T-helper 2 cell treated with Interferon-gamma antibody and Interleukin-4, amounts not matched to agents 100 ng/mL and 5 ng/mL, for 36 hours (primary cell): ENCODE data around the gene STRN. TPM values are rescaled to one million over a fixed set of nuclear protein-coding genes. Genes with fewer than 3 reads are reported as not detected.
"Not testable (repeated sequence)": the region's sequence is repeated elsewhere in the genome, so short reads cannot be mapped to it uniquely, and the experiment has no call there.

Experiments
- intact Hi-C: fragments of 100-400 bp; cut with micrococcal nuclease; formaldehyde crosslinking; loops from one replicate; pipeline ENCODE4 v1.15.1; 2023
- total RNA-seq: library from RNA; stranded (reverse); gene quantifications from 2 replicates; pipeline ENCODE4 v1.2.3, GENCODE V29; 2022

Gene STRN
- total RNA-seq, 1 donor from 2014 or later, result 35.2 TPM

DNA sequence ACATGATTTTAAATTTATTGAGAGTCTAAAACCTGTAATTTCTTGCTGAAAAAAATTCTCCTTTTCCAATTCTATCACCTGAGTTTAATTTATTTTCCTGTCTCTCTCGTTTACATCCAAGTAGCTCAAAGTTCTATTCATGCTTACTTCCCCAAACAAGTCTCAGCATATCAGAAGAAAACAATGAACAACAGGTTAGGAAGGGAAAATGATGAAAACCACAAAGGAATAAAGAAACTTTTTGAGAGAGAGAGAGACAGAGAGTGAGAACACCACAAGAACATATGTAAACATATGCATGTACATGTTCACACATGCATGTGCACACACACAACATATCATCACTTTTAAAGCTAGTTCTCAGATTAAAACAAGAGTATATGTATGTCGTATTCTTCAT lies 112.1 kb downstream of the STRN start:
- intact Hi-C loops, result no loop called here

DNA sequence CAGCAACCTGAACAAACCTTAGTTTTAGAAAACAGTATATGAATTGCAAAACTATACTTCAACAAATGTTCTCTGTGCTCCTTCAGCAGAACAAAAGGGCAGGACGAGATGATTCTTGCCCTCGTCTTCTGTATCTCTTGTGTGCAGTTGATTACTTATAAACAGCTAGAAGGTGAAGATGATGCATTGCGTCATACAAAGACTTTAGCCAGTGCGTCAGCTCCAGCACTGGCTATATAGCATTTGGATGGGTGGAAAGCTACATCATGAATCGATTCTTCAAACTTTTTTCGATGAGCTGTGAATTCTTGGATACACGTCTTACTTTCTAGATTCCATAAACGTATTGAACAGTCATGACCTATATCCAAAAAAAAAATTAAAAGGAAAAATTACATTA lies 117.1 kb downstream of the STRN start:
- intact Hi-C loops, result no loop called here

DNA sequence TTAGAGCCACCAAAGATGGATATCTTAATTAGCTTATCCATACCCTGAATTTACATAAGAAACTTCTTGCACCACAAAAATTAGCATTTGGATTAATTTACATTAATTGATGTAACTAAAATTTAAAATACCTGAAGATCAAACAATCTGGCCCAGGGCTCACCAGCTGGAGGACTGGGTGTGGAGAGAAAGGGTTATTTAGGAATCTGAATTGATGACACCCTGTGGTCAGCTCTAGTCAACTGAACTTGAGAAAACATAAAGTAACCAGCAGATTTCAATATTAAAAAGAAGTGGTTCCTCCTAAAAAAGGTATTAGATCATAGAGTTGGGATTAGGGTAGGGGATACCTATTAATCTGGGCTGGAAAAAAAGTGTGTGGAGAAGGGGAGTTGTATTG lies 122.5 kb downstream of the STRN start:
- intact Hi-C loops, result no loop called here

DNA sequence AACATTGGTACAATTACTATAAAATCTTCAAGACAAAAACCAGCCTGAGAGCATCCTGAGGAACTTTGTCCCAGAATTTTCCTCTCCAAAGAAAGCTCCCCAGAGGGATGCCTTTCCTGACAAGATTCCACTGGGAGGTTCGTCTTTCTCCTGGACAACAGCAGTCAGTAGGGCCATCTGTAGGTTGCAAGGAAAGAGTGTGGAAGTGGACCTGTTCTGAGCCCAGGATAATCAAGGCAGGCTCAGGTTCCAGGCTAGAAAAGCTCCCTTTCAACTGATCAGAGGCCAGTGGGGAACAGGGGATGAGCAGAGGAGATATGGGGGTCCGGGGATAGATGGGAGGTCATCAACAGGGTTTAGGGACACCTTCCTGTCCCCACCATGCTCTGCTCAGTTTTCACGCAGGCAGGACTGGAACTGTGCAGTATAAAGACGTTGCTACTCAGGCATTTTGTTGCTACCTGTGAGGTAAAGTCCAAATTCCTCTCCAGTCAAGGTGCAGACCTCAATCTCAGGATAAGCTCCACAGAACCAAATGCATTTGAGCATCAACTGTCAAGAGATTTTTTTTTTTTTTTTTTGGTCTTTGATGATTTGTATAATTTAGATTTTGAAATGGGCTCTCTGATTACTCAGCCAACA lies 126.2 kb downstream of the STRN start:
- intact Hi-C loops, result no loop called here

DNA sequence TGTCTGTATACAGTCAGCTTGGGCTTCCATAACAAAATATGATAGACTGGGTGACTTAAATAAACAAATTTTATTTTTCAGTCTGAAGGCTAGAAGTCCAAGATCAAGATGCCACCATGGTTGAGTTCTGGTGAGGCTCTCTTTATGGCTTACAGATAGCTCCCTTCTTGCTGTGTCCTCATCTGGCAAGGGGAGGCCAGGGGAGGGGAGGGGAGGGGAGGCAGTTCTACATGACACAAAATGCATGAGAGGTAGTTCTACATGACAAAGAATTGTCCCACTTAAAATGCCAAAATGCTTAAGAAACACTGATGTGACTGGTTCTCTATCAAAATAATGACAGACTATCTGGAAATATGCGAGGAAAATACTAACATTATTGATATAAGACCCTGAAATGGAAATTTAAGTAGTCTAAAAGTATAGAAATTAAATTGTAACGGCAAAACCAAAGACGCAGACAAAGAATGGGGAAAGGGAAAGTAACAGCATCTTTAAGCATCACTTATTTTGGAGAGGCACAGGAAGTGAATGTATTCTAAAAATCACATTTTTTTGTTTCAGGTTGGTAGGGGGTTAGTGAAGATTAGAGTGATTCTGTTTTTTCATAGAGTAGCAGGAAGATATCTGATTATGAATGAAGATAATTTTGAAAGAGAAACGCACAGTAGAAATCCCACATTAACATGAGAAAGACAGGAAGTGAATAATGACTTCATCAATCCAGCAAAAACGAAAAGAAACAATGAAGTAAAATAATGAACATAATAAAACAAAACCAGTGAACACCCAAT lies 131.4 kb downstream of the STRN start:
- intact Hi-C loops, result no loop called here

DNA sequence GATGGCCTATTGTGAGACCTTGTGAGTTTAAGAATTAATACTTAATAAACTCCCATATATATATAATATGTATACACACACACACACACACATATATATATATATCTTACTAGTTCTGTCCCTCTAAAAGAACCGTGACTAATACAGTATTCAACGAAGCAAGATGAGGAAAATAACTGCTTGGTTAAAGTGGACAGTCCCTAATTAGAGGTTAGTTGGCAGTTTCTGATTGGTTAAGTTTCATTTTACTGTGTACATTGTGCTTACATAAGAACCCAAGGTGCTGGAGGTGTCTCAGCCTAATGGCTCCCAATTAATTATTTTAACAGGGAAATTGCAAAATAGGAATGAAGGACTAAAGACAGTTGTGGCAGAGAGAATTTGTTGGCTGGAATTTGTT lies 132.1 kb downstream of the STRN start:
- intact Hi-C loops, result no loop called here

DNA sequence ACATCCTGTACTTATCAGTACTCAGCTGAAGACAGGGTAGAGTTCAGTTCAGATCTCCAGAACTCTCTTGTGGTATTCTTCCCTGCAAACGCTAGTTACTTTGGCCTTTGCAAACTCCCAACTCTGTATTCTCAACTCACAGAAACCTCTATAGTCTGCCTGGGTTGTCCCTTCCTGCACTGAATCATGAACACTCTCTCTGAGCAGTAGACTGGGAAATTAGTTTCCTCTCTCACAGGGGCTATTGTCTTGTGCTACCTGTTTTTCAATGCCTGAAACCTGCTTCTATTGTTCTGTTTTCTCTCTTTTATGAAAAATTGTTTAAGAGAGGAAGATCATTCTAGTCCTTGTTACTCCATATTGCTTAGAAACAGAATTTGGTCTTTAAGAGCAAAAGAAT lies 135.2 kb downstream of the STRN start:
- intact Hi-C loops, result no loop called here

DNA sequence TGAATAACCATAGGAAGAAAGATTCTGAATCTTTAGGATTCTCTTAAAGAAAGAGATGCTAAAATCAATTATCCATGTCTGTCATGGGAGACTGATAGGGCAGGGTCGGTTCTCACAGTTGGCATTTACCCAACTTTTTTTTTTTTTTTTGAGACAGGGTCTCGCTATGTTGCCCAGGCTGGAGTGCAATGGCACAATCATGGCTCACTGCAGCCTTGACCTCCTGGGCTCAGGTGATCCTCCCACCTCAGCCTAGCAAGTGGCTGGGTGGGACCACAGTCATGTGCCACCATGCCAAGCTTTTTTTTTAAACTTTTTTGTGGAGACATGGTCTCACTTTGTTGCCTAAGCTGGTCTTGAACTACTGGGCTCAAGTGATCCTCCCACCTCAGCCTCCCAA lies 141.7 kb downstream of the STRN start:
- intact Hi-C loops, result not testable (repeated sequence)

DNA sequence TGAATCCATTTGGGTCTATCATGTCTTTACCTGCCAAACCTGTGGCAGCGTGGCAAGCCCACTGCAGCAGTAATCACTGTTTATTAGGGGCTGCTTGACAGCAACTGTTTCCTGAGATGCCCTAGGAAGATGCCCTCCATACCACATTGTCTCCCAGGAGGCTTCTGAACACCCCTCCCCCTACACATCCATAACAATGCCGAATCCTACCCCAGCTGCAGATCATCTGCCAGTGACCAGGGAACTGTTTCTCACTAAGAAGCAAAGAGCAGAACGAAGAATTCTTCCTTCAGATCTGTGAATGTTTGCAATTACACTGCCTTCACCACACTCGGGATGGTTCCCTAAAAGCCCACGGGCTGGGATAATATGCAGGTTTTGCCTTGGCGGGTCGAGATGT lies 142.1 kb downstream of the STRN start:
- intact Hi-C loops, result no loop called here

DNA sequence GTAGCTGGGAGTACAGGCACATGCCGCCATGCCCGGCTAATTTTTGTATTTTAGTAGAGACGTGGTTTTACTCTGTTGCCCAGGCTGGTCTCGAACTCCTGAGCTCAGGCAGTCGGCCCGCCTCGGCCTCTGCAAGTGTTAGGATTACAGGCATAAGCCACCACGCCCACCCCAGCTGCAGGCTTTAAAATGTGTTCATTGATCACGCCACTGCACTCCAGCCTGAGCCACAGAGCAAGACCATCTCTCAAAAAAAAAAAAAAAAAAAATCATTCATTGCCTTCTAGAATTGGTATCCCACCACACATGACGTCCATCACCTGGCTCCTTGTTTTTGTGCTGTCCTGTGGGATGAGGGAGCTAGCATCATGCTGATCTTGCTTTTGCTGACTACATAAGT lies 142.5 kb downstream of the STRN start:
- intact Hi-C loops, result no loop called here

DNA sequence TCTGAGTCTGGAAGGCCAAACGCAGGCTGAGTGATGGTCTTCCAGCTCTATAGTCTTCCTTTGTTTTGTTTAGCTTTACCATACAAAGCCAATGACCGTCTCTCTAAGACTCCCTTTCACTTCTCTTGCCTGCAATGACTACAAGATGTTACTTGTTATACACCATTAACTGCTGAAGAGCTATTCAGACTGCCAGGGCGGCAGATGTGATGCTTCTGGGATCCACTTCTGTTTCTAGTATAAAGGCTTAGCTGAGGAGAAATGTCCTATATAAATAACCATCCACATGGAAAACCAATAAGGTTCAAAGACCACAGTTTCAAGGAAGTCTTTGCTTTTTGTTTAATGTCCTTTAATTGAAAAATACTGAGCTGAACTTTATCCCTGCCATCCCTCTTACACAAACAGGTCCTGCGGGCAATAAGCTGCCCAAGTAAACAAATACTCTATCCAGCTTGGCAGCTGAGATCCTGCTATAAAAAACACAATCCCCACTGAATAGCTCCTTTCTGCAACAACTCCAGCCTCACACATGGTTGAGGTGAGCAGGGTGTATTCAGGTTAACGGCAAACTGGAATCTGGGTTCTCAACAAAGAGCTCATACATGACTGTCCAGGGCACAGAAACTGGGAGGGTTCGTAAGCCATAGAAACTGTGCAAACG lies 145.3 kb downstream of the STRN start:
- intact Hi-C loops, result no loop called here

DNA sequence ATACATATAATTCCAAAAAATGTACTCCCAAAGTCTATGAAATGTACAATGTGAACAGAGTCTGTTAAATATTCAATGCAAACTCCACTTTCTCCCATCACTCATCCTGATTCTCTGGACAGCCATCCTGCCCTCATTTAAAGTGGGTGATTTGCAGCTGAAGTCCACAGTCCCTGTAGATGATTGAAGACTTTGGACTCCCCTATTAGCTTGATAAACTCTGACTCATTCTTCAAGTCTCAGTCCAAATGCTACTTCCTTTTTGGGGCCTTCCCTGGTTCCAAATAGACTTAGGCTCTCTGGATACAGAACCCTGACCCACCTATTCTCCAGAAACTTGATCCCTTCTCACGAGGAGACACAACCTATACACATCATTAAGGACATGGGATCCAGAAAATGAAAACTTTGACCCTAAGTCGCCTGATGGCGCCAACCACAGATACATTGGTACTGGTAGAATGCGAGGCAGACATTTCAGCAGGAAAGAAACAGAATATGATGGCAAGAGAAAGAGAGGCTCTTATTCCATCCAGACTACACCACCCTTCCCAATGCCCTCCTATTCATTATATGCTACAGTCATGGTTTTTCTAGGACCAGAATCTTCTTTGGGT lies 147.1 kb downstream of the STRN start:
- intact Hi-C loops, result no loop called here

DNA sequence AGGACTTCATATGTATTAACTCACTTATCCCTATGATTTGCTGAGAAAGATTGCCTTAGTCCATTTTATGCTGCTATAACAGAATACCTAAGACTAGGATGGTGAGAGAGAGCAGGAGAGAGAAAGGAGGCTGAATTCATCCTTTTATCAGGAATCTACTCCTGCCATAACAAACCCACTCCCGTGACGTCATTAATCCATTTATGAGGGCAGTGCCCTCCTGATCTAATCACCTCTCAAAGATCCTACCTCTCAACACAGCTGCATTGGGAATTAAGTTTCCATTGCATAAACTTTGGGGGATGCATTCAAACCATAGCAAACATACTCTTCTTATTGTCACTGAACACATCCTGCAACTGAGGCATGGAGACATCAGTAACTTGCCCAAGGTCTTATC lies 147.8 kb downstream of the STRN start:
- intact Hi-C loops, result no loop called here

DNA sequence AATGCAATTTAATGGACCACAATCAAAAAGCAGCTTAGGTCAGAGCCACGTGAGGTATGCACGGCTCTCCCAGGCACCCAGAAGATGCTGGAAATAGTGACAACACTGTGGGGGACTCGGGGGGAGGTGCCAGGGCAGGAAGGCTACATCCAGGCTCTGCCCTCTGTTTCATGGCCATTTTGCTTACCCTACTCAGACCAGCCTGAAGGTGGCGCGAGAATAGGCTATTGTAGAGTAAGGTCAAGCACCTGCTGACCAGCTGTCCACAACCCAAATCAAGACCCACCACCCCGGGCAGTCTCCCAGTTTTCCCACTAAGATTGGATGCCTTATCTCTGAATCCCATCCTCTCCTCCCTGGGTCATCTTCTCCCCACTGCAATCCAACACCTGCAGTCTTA lies 154.1 kb downstream of the STRN start:
- intact Hi-C loops, result no loop called here

DNA sequence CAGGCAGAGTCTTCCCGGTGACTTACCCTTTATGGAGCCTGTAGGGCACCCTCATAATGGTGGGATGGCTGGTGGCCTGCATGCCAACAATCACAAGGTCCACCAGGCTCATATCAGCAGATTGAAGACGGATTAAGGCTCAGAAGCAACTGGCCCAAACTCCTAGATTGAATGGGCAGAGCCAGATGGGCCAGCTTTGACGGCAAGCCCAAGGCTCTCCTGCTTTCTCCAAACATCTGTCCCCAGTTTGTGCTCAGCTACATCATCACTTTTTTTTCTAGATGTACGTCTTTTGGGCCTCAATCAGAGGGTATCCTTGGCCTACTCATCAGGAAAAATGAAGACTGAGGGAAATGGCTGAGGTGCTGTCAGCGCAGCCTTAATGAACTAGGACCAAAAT lies 155.3 kb downstream of the STRN start:
- intact Hi-C loops, result no loop called here

DNA sequence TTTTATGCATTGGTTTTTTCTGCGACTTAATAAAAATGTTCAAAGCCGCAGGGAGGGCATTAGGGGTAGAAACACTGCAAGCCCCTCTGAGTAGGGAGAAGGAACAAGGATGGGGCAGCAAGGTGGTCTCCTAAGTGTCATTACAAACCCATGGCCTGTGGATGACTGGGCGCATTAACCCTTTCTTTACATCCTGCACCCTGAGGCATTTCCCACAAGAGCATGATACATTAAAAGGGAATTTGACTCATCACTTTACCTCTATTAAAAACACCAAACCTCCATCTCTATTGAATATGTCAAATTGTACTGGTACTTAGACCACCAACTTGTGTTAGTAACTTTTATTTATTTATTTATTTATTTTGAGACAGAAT lies 157.3 kb downstream of the STRN start:
- intact Hi-C loops, result no loop called here

DNA sequence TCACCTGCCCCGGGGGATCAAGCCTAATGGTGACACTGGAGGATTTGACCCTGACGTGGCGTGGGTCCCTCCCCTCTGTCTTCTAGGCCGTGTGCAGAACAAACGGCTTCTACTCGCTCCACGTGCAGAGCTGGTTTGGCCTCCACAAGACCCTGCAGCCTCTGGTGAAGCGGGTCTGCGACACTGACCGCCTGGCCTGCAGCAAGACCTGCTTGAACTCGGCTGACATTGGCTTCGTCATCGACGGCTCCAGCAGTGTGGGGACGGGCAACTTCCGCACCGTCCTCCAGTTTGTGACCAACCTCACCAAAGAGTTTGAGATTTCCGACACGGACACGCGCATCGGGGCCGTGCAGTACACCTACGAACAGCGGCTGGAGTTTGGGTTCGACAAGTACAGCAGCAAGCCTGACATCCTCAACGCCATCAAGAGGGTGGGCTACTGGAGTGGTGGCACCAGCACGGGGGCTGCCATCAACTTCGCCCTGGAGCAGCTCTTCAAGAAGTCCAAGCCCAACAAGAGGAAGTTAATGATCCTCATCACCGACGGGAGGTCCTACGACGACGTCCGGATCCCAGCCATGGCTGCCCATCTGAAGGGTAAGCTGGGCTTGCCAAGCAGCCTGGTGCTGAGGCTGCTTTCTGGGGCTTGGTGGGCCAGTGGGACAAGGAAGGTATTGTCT lies 157.8 kb downstream of the STRN start:
- intact Hi-C loops, result no loop called here

DNA sequence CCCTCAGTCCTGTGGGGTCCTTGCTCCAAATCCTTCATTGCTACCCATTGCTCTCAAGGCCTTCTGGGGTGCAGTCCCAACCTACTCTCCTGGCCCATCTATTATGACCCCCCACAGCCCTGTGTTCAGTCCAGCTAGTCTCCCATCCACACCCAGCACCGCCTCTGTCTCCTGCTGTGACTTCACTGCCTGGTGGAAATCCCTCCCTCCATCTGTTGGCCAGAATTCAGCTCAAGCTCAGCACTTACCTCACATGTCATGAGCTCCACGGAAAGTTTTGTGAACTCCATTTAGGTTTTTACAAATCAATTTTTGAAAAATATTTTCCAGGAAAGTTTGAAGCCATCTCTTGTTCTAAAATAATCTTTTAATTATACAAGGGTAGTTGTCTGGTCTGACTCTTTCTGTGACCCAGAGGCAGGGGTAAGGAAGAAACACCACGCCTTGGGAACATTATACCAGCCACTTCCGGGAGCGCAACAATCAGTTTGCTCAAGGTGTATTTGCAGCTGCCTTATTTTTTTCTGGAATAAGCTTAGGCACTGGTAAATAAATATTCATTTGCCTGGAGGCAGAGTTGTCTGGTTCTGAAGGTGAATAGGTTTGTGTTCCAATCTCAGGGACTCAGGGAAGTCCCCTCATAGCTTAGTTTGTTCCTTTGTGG lies 159.0 kb downstream of the STRN start:
- intact Hi-C loops, result no loop called here

DNA sequence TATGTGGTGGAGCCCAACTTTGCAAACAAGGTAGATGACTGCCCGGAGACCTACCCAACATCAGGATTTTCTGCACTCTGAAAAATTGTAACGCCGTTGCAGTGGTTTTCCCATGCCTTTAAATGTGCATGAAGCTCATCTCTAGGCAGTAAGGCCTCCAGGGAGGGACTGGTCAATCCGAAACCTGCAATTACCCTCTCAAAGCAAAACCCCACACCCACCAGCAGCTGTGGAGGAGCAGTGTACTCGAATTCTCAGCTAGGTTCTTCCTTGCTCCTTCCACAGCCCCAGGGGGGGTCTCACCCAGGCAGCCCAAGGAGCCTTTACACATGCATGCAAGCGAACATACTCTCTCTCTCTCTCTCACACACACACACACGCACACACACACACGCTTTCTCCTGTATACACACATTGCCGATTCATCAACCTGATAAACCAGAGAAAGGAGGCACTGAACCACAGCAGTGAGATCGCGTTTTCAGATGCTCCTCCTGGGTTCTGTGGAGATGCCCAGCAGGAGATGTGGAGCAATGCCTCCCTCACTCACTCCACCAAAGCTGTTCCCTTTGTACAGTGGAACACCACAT lies 160.6 kb downstream of the STRN start:
- intact Hi-C loops, result no loop called here

DNA sequence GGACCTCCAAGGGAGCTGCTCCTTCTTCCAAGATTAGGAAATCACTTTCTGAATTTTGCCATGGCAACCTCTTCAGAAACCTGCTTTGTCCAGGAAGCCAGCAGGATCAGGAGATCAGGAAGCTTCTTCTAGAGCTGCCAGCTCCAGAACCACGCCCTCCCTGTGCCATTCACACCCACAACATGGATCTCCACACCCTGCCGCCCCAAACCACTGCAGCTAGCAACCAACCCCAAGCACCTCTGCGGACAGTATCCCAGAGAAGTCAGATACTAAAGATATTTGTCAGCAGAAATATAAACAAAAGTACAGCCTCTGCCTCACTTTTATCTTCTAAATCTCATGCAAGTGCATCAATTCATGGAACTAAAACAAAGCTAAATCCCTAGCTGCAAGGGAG lies 163.4 kb downstream of the STRN start:
- intact Hi-C loops, result no loop called here

DNA sequence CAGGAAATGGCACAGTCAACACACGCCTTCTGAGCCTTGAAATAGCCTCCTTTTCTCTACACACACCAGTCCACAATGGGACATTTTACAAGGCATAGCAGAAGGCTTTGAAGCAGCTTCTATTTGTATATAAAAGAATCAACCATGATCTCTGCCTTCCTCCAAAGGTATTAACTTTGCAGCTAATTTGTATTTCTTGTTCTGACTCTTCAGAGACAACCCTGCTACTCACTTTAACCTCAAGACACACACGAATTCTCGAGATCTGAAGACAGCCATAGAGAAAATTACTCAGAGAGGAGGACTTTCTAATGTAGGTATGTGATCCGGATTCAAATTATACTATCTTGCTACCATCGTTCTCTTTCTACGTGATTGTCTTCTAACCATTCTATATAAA lies 165.2 kb downstream of the STRN start:
- intact Hi-C loops, result no loop called here
